GM19324 (cell line): ENCODE data around the gene ASAP2.
"Not testable (repeated sequence)": the region's sequence is repeated elsewhere in the genome, so short reads cannot be mapped to it uniquely, and the experiment has no call there.

ENCODE experiments used
- ATAC-seq: cut with Tn5 transposase; IDR thresholded peaks from one replicate; pipeline ENCODE4 v1.9.1; 2021; ENCODE audit warnings: mild to moderate bottlenecking, moderate library complexity; ENCODE audit not compliant: unreplicated experiment, low FRiP score

Gene ASAP2

DNA sequence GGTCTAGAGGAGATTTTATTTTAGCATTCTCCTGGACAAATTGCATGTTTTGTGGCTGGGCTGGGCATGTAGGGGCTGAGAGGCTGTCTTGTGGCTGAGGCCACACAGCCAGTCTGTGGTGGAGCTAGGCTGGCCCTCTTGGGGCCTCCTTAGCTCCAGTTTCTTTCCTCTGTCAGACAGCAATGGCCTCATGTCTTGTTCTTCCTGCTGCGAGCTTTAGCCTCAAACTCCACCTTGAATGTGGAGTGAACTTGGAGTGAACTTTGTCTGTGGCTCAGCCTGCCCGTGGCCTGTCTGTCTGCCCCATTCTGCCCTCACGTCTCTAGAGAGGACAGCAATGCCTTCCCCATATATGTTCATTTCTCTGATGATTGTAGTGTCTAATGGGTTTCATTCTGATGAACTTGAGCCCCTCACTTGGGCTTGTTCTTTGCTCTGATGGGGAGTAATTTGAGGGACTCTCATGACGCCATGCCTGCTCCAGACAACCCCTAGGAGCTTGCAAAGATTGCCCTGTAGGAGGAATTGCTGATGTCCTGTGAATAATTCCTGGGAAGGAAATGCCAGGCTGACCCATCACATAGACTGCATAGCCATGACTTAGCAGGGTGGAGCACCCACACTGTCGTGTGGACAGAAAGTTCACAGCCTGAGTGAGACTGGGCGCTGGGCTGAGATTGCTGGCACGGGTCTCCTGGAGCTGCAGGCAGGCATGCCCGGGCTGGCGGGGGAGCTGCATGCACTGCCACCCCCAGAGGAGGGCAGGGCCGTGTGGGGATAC lies 42.6 kb downstream of the ASAP2 start:
- ATAC-seq: no peak

GRCh38 chr2:9250091-9250490 lies 43.5 kb downstream of the ASAP2 start:
- no peak for ATAC-seq

- ATAC-seq: no peak
These were observed 44.0 kb downstream of the ASAP2 start for GRCh38 chr2:9250498-9251153.

- no peak for ATAC-seq
These were observed 44.8 kb downstream of the ASAP2 start for GRCh38 chr2:9251154-9252001.

DNA sequence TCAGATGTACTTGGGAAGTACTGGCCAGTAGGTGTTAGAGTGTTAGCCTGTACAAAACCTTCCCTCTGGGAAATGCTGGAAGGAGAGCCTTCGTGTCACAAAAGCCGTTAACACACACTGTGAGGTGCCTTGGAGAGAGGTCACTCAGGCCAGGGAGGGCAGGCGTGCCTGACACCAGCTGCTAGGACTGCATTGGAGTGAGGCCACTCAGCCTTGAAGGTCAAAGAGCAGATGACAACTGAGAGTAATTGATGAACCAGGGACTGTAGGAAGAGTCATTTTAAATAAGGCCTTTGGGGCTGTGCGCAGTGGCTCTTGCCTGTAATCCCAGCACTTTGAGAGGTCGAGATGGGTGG lies 45.4 kb downstream of the ASAP2 start:
- ATAC-seq: no peak

DNA sequence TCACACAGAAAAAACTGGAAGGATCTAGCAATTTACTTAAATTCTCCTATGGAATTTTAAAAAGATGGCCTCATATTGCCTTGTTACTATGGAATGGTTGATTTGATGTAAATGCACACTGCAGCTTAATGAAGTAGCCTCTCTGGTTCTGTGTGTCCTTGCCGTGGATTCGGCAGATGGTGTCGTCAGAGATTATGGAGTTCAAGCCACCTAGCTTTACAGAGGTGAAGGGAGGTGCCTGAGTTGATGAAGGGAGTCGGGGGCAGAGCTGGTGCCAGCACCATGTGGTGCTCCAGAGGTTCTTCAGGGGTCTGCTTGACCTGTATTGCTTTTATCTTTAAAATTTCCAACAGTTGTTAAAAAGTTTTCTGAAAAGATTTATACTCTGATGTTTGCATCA lies 48.8 kb downstream of the ASAP2 start:
- no peak for ATAC-seq

DNA sequence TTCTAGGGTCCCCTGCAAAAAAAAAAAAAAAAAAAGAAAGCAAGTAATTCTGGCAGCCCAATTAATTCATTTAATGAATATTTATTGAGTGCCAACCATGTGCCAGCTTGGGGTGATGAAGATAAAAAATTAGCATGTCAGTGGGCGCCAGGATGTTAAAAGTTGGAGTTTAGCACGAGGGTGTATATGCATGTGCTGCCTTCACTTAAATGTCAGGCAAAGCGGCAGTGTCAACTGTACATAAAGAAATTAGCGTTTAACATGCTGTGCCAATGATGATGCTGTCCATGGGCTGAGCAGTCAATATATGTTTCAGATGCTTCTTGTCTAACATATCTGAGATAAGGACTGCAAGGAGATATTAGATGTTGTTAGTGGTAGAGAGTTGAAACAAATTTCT lies 49.5 kb downstream of the ASAP2 start:
- no peak for ATAC-seq

DNA sequence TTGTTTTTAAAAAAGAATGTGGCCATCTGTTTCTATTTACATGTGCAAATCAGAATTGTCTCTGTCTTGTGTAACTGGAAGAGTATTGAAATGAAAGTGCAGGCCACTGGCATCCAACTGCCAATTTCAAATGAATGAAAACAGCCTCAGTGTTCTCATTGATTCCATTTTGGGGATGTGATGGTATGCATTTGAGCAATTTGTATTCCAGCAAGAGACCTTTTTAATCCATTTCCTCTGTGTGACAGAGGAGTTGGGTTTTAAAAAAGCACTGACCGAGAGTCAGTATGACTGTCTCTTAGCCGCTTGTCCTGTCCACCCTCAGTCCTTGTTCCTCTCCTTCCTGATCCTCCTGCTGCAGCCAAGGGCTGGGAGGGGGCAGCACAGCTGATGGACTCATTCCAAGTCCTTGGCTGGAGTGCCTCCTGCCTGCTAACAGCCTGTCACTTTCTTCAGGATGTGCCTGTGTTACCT lies 50.0 kb downstream of the ASAP2 start:
- no peak for ATAC-seq

DNA sequence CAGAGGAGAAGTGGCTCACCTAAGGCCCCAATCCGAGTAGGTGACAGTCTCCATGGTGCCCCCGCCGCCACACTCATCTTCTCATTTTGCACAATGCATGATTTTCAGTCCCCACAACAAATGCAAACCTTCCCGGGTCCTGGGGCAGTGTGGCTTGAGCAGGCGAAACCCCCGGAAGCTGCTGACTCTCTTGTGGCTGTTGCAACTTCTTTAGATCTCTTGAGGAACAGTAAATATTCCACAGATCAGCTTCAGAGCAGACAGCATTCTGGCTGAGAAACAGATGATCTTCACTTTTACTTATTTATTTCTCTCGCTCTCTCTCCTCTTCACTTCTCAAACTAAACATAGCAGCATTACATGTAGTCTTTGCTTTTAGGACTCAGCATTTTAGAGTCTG lies 51.9 kb downstream of the ASAP2 start:
- no peak for ATAC-seq

DNA sequence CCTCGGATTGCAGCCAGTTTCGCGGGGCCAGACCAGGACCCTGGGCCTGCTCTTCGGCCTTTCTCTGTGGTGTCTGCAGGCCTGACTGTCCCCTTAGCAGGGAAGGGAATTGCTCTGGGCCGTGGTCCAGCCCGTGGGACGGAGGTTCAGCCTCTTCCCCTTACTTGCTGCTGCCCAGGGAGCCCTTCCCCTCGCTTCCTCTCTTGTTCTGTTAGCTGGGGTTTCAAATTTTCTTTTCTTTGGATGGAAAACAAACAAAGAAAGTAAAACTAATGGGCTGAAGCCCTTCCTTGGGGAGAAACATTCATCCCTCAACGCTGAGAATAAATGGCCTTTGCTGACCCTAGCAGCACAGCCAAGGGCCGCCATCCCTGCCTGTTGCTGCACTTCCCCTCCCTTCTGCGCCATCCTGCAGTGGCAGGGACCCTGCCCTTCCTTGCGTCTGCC lies 52.4 kb downstream of the ASAP2 start:
- no peak for ATAC-seq

- ATAC-seq: no peak
These were observed 53.9 kb downstream of the ASAP2 start for GRCh38 chr2:9260464-9260918.

- no peak for ATAC-seq
These were observed 54.7 kb downstream of the ASAP2 start for GRCh38 chr2:9261231-9261883.

- no peak for ATAC-seq
These were observed 56.1 kb downstream of the ASAP2 start for GRCh38 chr2:9262671-9263171.

DNA sequence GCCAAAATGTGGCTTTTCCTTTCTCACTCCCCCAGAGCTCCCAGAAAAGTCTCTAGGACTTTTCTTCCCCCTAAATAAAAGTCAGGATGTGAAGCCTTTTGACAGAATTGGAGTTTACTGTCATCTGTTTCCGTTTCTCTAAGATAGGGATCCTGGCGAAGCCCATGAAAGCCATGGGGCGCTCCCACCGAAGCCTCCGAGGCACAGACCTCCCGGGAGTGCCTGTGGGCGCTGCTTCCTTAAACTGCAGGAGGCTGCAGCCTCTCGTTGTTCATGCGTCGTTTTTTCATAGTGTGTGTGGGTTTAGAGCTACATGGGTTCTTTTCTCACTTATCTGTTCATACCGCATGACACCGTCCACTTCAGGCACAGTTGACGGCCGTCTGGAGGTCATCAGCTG lies 56.8 kb downstream of the ASAP2 start:
- ATAC-seq: no peak

- no peak for ATAC-seq
These were observed 57.7 kb downstream of the ASAP2 start for GRCh38 chr2:9264301-9264700.

DNA sequence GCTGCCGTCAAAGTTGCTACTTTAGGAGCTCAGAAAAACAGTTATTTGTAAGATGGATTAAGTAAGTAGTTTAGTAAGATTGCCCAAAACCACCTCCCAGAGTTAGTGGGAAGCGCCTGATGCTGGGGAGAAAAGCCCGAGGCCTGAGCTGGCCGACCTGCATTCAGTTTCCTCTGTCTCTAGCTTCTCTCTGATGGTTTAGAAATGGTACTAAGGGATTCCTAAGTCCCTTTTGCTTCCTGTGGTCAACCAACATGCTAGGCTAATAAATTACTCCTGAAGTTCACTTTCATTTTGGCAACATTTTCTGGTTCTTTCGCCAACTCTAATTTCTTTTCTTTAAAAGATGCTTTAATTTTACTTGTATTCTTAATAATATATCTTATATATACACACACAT lies 60.1 kb downstream of the ASAP2 start:
- ATAC-seq: no peak

GRCh38 chr2:9267286-9267685 lies 60.7 kb downstream of the ASAP2 start:
- not testable (repeated sequence) for ATAC-seq

- ATAC-seq: no peak
These were observed 61.9 kb downstream of the ASAP2 start for GRCh38 chr2:9268301-9269080.

GRCh38 chr2:9269295-9269694 lies 62.7 kb downstream of the ASAP2 start:
- ATAC-seq: no peak
